B cell (primary cell): Measurements from ENCODE around the gene NPTN.

Experiments
- EZH2 ChIP-seq: IDR thresholded peaks from 2 replicates; pipeline ENCODE4 v1.6.1; 2012; ENCODE audit warnings: borderline replicate concordance, low read depth, mild to moderate bottlenecking, moderate library complexity, low read length; ENCODE audit not compliant: insufficient read depth, poor library complexity, severe bottlenecking
- TF ChIP-seq, protein P1 (sequence below): fragments of 200-600 bp; IDR thresholded peaks from one replicate; pipeline ENCODE4 v1.8.0; 2022; ENCODE audit warnings: antibody characterized with exemption, mild to moderate bottlenecking

DNA sequence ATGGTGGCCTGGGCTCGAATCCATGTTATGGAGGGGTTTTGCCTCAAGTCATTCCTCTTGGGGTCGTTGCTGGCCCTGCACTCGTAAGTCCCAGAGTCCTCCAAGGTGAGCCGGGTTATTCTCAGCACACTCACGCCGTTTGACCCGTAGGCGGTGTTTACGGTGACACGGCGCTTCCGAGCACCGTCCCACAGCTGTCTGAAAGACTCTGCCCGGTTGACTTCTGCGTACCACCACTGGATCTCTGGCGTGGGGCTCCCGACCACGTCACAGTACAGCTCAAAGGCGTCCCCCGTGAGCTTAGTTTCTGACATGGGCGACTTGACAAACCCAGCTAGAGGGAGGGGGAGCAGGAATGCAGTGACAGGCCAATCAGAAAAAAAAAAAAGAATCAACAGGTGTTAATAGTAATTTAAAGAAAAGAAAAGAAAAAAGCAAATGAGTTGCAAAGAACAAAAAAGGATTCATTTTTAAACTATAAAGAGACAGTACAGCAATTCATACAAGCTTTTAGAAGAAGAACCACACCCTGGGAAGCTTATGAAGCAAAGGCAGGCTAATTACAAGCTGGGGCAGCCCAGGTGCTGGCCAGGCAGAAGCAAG lies 36.1 kb downstream of the NPTN start:
- TF ChIP-seq, protein P1, sequence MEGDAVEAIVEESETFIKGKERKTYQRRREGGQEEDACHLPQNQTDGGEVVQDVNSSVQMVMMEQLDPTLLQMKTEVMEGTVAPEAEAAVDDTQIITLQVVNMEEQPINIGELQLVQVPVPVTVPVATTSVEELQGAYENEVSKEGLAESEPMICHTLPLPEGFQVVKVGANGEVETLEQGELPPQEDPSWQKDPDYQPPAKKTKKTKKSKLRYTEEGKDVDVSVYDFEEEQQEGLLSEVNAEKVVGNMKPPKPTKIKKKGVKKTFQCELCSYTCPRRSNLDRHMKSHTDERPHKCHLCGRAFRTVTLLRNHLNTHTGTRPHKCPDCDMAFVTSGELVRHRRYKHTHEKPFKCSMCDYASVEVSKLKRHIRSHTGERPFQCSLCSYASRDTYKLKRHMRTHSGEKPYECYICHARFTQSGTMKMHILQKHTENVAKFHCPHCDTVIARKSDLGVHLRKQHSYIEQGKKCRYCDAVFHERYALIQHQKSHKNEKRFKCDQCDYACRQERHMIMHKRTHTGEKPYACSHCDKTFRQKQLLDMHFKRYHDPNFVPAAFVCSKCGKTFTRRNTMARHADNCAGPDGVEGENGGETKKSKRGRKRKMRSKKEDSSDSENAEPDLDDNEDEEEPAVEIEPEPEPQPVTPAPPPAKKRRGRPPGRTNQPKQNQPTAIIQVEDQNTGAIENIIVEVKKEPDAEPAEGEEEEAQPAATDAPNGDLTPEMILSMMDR = no peak
- TF ChIP-seq EZH2 = no peak
